ENCODE measurements around the gene CENPX. TPM values are rescaled to one million over a fixed set of nuclear protein-coding genes. Genes with fewer than 3 reads are reported as not detected.

Gene CENPX
- total and polyA plus RNA-seq, 8 donors: 14.0 to 62.4 (median 19.8) TPM

GRCh38 chr17:81998691-81999438 lies 23.8 kb downstream of the CENPX start:
- Histone ChIP-seq H3K9me3 (no peaks in the 10 kb centered on the region), H3K27me3 (no peaks in the 10 kb centered on the region), H3K27ac (no peak overlapping the region), H3K4me1 (no peaks in the 10 kb centered on the region), H3K36me3 (no peaks in the 10 kb centered on the region), H3K4me3 (no peak overlapping the region)
- 89 to 94% methylated on average over 14 of the region's 14 CpGs for WGBS, 2 donors
- TF ChIP-seq, protein P1, sequence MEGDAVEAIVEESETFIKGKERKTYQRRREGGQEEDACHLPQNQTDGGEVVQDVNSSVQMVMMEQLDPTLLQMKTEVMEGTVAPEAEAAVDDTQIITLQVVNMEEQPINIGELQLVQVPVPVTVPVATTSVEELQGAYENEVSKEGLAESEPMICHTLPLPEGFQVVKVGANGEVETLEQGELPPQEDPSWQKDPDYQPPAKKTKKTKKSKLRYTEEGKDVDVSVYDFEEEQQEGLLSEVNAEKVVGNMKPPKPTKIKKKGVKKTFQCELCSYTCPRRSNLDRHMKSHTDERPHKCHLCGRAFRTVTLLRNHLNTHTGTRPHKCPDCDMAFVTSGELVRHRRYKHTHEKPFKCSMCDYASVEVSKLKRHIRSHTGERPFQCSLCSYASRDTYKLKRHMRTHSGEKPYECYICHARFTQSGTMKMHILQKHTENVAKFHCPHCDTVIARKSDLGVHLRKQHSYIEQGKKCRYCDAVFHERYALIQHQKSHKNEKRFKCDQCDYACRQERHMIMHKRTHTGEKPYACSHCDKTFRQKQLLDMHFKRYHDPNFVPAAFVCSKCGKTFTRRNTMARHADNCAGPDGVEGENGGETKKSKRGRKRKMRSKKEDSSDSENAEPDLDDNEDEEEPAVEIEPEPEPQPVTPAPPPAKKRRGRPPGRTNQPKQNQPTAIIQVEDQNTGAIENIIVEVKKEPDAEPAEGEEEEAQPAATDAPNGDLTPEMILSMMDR (IDR thresholded peaks at IDR 0.05): no peak
- ATAC-seq: no peak
- no peak for FAIRE-seq
- intact Hi-C loops (cut with DNase I): no loop called here
- DNase-seq: no peak

GRCh38 chr17:81998212-81998611 lies 24.5 kb downstream of the CENPX start:
- FAIRE-seq: no peak

DNA sequence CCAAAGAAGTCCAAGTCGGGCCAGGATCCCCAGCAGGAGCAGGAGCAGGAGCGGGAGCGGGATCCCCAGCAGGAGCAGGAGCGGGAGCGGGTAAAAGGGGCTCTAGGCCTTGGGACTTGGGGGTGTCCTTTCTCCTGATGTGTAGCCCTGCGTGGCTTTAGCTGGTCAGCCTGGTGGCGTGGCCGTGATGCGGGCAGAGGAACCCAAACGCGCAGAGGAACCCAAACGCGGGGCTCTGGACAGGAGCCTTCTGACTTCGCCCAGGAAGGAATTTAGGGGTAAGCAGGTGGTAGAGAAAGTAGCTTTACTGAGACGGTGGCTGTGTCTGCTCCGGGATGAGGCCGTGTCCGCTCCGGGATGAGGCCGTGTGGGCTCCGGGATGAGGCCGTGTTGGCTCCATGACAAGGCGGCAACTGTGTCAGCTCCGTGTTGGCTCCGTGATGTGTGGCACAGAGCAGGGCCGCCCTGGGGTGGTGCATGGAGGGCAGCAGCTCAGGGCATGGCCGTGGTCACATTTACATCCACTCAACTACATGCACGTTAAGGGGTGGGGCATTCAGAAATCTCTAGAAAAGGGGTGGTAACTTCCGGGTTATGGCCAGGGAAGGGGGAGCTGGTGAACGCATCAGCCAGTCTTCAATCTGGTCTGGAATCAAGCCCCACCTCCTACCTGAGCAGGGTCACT lies 25.8 kb downstream of the CENPX start:
- H3K4me3 ChIP-seq: no peak overlapping the region
- intact Hi-C loops (cut with DNase I): no loop called here
- no peaks in the 10 kb centered on the region for H3K9me3 ChIP-seq
- FAIRE-seq (no peak), DNase-seq (peak in 1 of 6 donors; percentile 24), ATAC-seq (no peak)
- H3K36me3 ChIP-seq: no peaks in the 10 kb centered on the region
- H3K4me1 ChIP-seq: peaks cover 6 to 10% (median 8%) of the 10 kb centered on the region in 3 donors
- no peak overlapping the region for H3K27ac ChIP-seq
- WGBS, 2 donors: 94 to 95% methylated on average over 30 of the region's 30 CpGs
- H3K27me3 ChIP-seq: no peaks in the 10 kb centered on the region
- TF ChIP-seq, protein P1 (IDR thresholded peaks at IDR 0.05): no peak

More at GRCh38 chr17:81998212-81998611, 24.5 kb downstream of the CENPX start:
- Histone ChIP-seq H3K4me3 (no peak overlapping the region), H3K4me1 (no peaks in the 10 kb centered on the region), H3K27me3 (no peaks in the 10 kb centered on the region), H3K36me3 (no peaks in the 10 kb centered on the region), H3K27ac (no peak overlapping the region), H3K9me3 (no peaks in the 10 kb centered on the region)
- no peak for DNase-seq
- intact Hi-C loops (cut with DNase I): no loop called here
- no peak for ATAC-seq
- TF ChIP-seq, protein P1 (IDR thresholded peaks at IDR 0.05): no peak
- WGBS, 2 donors: 92 to 95% methylated on average over 7 of the region's 7 CpGs

- Histone ChIP-seq H3K4me3 (no peak overlapping the region), H3K4me1 (peaks cover 8 to 13% (median 13%) of the 10 kb centered on the region in 3 donors), H3K9me3 (no peaks in the 10 kb centered on the region), H3K27me3 (no peaks in the 10 kb centered on the region), H3K36me3 (no peaks in the 10 kb centered on the region), H3K27ac (no peak overlapping the region)
- intact Hi-C loops (cut with DNase I): no loop called here
- no peak for ATAC-seq
- FAIRE-seq: no peak
- DNase-seq: peak in 1 of 6 donors; percentile 19
- WGBS, 2 donors: 90% methylated on average over 26 to 28 of the region's 28 CpGs
- TF ChIP-seq, protein P1 (IDR thresholded peaks at IDR 0.05): no peak
Observed at GRCh38 chr17:81996232-81996756, 26.4 kb downstream of the CENPX start.
